ENCODE measurements around the gene TMEM63C. TPM values are rescaled to one million over a fixed set of nuclear protein-coding genes. Genes with fewer than 3 reads are reported as not detected.

The TMEM63C gene
- polyA plus RNA-seq, 1 donor (not counting 4 experiments of a cell fraction or from before 2014, with no cell fraction given) = 0.66 TPM

- dilution Hi-C loops (cut with MboI; ENCODE audit: extremely low pct_ligation_motif_present, low sequenced_read_pairs) = no loop called here
Measured at GRCh38 chr14:77153802-77154201, 27.8 kb upstream of the TMEM63C start.

GRCh38 chr14:77154421-77154820 is 27.2 kb upstream of the TMEM63C start:
- no peaks in the 10 kb centered on the region for H3K9me1 ChIP-seq (ENCODE audit: control insufficient read depth, extremely low read depth, insufficient read depth, low read length)
- no peak for DNase-seq (ENCODE audit: low read depth, low spot score)
- H3K4me3 ChIP-seq (ENCODE audit: control insufficient read depth in 2 of 3, extremely low read depth in 1 of 3, insufficient read depth in 2 of 3, low read depth in 1 of 3, low read length in 3 of 3) = no peak overlapping the region
- no peak overlapping the region for H3K4me2 ChIP-seq (ENCODE audit: control insufficient read depth, extremely low read depth, insufficient read depth, low read depth, low read length)
- no peaks in the 10 kb centered on the region for H3K9me3 ChIP-seq (ENCODE audit: control insufficient read depth, low read depth, low read length)
- H2AFZ ChIP-seq (ENCODE audit: control insufficient read depth, low read length) = no peak overlapping the region
- H3K27me3 ChIP-seq (ENCODE audit: control insufficient read depth, extremely low read depth, insufficient read depth, low read length) = peaks cover 23% of the 10 kb centered on the region
- no peaks in the 10 kb centered on the region for H3K79me2 ChIP-seq (ENCODE audit: control insufficient read depth, insufficient read depth, low read length)
- H3K4me1 ChIP-seq (ENCODE audit: control insufficient read depth, extremely low read depth, insufficient read depth, low read length) = peaks cover 4% of the 10 kb centered on the region
- H3K36me3 ChIP-seq (ENCODE audit: control insufficient read depth in 2 of 2, extremely low read depth in 1 of 2, insufficient read depth in 2 of 2, low read length in 2 of 2) = no peaks in the 10 kb centered on the region
- dilution Hi-C loops (cut with MboI; ENCODE audit: extremely low pct_ligation_motif_present, low sequenced_read_pairs) = no loop called here
- H3K9ac ChIP-seq (ENCODE audit: control insufficient read depth, extremely low read depth, insufficient read depth, low read length) = no peak overlapping the region
- H3K27ac ChIP-seq (ENCODE audit: control insufficient read depth, insufficient read depth, low read length) = no peak overlapping the region
- FAIRE-seq = no peak
- TF ChIP-seq CTCF (optimal IDR thresholded peaks at IDR 0.05 in 1 of 3, IDR thresholded peaks at IDR 0.05 in 1 of 3, conservative IDR thresholded peaks at IDR 0.05 in 1 of 3; ENCODE audit: extremely low read depth in 1 of 3, insufficient read depth in 2 of 3, low read length in 3 of 3) = no peak
- TF ChIP-seq EZH2 (IDR thresholded peaks at IDR 0.05; ENCODE audit: low read length) = no peak
- H4K20me1 ChIP-seq (ENCODE audit: control insufficient read depth, extremely low read depth, insufficient read depth, low read length) = no peaks in the 10 kb centered on the region

More at GRCh38 chr14:77153802-77154201, 27.8 kb upstream of the TMEM63C start:
- no peak overlapping the region for H3K27ac ChIP-seq (ENCODE audit: control insufficient read depth, insufficient read depth, low read length)
- H2AFZ ChIP-seq (ENCODE audit: control insufficient read depth, low read length) = no peak overlapping the region
- no peaks in the 10 kb centered on the region for H3K36me3 ChIP-seq (ENCODE audit: control insufficient read depth in 2 of 2, extremely low read depth in 1 of 2, insufficient read depth in 2 of 2, low read length in 2 of 2)
- no peak overlapping the region for H3K4me2 ChIP-seq (ENCODE audit: control insufficient read depth, extremely low read depth, insufficient read depth, low read depth, low read length)
- peaks cover 4% of the 10 kb centered on the region for H3K4me1 ChIP-seq (ENCODE audit: control insufficient read depth, extremely low read depth, insufficient read depth, low read length)
- H3K4me3 ChIP-seq (ENCODE audit: control insufficient read depth in 2 of 3, extremely low read depth in 1 of 3, insufficient read depth in 2 of 3, low read depth in 1 of 3, low read length in 3 of 3) = no peak overlapping the region
- no peaks in the 10 kb centered on the region for H3K9me1 ChIP-seq (ENCODE audit: control insufficient read depth, extremely low read depth, insufficient read depth, low read length)
- H3K79me2 ChIP-seq (ENCODE audit: control insufficient read depth, insufficient read depth, low read length) = no peaks in the 10 kb centered on the region
- no peaks in the 10 kb centered on the region for H3K9me3 ChIP-seq (ENCODE audit: control insufficient read depth, low read depth, low read length)
- no peak for TF ChIP-seq CTCF (optimal IDR thresholded peaks at IDR 0.05 in 1 of 3, IDR thresholded peaks at IDR 0.05 in 1 of 3, conservative IDR thresholded peaks at IDR 0.05 in 1 of 3; ENCODE audit: extremely low read depth in 1 of 3, insufficient read depth in 2 of 3, low read length in 3 of 3)
- no peak for TF ChIP-seq EZH2 (IDR thresholded peaks at IDR 0.05; ENCODE audit: low read length)
- FAIRE-seq = no peak
- no peak overlapping the region for H3K9ac ChIP-seq (ENCODE audit: control insufficient read depth, extremely low read depth, insufficient read depth, low read length)
- H3K27me3 ChIP-seq (ENCODE audit: control insufficient read depth, extremely low read depth, insufficient read depth, low read length) = peaks cover 21% of the 10 kb centered on the region
- no peaks in the 10 kb centered on the region for H4K20me1 ChIP-seq (ENCODE audit: control insufficient read depth, extremely low read depth, insufficient read depth, low read length)
- DNase-seq (ENCODE audit: low read depth, low spot score) = no peak
